Sigmoid colon (tissue), 7 donors: ENCODE results near the gene NLGN4X. TPM values are rescaled to one million over a fixed set of nuclear protein-coding genes. Genes with fewer than 3 reads are reported as not detected.

Source experiments
- DNase-seq: peaks from one replicate; pipeline ENCODE4 v3.0.0-alpha.2; 2019
- H3K27ac ChIP-seq, 4 donors: fragments of 200-600 bp; sonication (generic); one replicate each; pipeline ENCODE4 v1.5.1; 2016 to 2019; ENCODE audit warnings: mild to moderate bottlenecking in 1 of 4
- H3K27me3 ChIP-seq, 3 donors: fragments of 200-600 bp; sonication (generic); one replicate each; pipeline ENCODE4 v1.5.1; 2019; ENCODE audit warnings: mild to moderate bottlenecking in 1 of 3
- H3K36me3 ChIP-seq, 4 donors: fragments of 200-600 bp; sonication (generic); one replicate each; pipeline ENCODE4 v1.5.1; 2016 to 2019
- H3K4me1 ChIP-seq, 4 donors: fragments of 200-600 bp; sonication (generic); one replicate each; pipeline ENCODE4 v1.5.1; 2017 to 2019
- H3K4me3 ChIP-seq, 4 donors: fragments of 200-600 bp; sonication (generic); one replicate each; pipeline ENCODE4 v1.5.1; 2017 to 2019; ENCODE audit warnings: mild to moderate bottlenecking in 2 of 4, moderate library complexity in 1 of 4
- H3K9me3 ChIP-seq, 4 donors: fragments of 200-600 bp in 3 of 4; sonication (generic) in 3 of 4; one replicate each; pipeline versions ENCODE4 v1.5.1 to v1.6.1; 2013 to 2019
- EP300 ChIP-seq, 4 donors: sonication (generic); formaldehyde crosslinking; IDR thresholded peaks; one replicate each; pipeline ENCODE4 v1.6.1; 2017; ENCODE audit warnings: antibody characterized with exemption in 4 of 4
- POLR2A ChIP-seq, 2 donors: fragments of 450-650 bp; IDR thresholded peaks; one replicate each; pipeline ENCODE4 v1.6.1; 2016; ENCODE audit warnings: antibody characterized with exemption in 2 of 2, mild to moderate bottlenecking in 2 of 2, moderate library complexity in 2 of 2
- POLR2AphosphoS5 ChIP-seq, 4 donors: sonication (generic); formaldehyde crosslinking; IDR thresholded peaks; one replicate each; pipeline ENCODE4 v1.6.1; 2017; ENCODE audit warnings: antibody characterized with exemption in 4 of 4
- WGBS, 2 donors: extraction: QIAGEN DNeasy Blood & Tissue Kit; methylation state at CpG; one replicate each; pipeline ENCODE4 v1.1.7; 2013; 5-methylcytosine and 5-hydroxymethylcytosine counted together
- intact Hi-C: fragments of 100-400 bp; cut with DNase I; formaldehyde crosslinking; loops from one replicate; pipeline ENCODE4 v1.15.1; 2023
- polyA plus RNA-seq, 3 donors: library from polyadenylated mRNA; stranded (reverse); fragments of 200-250 nt; gene quantifications; one replicate each; pipeline ENCODE4 v1.2.3, GENCODE V29; 2013
- total RNA-seq, 4 donors: library from RNA; depleted of rRNA; stranded (reverse); fragments of >200 nt; gene quantifications; one replicate each; pipeline ENCODE4 v1.1.0, GENCODE V29; 2016
- TF ChIP-seq, protein P1 (sequence below), 4 experiments: fragments of 450-650 bp in 3 of 4; fragments of 200-600 bp in 1 of 4; IDR thresholded peaks; one replicate each; pipeline ENCODE4 v1.5.1; 2016 to 2019; ENCODE audit warnings: antibody characterized with exemption in 4 of 4, mild to moderate bottlenecking in 3 of 4, moderate library complexity in 2 of 4
- donor health status: healthy with polysubstance abuse.
- donor health status: Bipolar disorder and iron deficiency.
- donor health status: healthy.

NLGN4X gene
- total and polyA plus RNA-seq, 7 donors = under 0.01 to 6.4 (median 4.0) TPM; not detected in 1

DNA sequence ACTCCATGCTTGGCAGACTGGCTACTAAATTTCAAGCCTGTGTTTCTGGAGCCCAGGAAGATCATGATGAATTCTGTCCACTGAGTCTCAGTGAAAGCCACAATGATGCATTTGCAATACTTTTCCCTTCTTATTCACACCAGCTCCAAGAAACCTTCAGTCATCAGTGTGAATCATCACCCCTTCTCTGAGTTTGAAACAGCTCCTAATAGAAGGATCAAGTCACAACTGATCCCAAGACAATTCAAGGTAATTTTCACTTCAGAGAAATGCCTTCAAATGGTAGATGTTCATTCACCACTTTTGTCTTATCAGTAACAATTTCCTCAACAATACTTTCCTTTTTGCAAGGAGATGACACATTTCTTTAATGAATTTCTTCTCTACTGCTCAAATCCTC is 257.4 kb downstream of the NLGN4X start:
- DNase-seq = no peak
- Histone ChIP-seq H3K27ac (no peak overlapping the region), H3K4me1 (no peaks in the 10 kb centered on the region), H3K4me3 (no peak overlapping the region), H3K36me3 (no peaks in the 10 kb centered on the region), H3K9me3 (no peaks in the 10 kb centered on the region), H3K27me3 (no peaks in the 10 kb centered on the region)
- TF ChIP-seq POLR2A (IDR thresholded peaks at IDR 0.05) = no peak
- no peak for TF ChIP-seq POLR2AphosphoS5 (IDR thresholded peaks at IDR 0.05)
- no peak for TF ChIP-seq EP300 (IDR thresholded peaks at IDR 0.05)
- TF ChIP-seq, protein P1, sequence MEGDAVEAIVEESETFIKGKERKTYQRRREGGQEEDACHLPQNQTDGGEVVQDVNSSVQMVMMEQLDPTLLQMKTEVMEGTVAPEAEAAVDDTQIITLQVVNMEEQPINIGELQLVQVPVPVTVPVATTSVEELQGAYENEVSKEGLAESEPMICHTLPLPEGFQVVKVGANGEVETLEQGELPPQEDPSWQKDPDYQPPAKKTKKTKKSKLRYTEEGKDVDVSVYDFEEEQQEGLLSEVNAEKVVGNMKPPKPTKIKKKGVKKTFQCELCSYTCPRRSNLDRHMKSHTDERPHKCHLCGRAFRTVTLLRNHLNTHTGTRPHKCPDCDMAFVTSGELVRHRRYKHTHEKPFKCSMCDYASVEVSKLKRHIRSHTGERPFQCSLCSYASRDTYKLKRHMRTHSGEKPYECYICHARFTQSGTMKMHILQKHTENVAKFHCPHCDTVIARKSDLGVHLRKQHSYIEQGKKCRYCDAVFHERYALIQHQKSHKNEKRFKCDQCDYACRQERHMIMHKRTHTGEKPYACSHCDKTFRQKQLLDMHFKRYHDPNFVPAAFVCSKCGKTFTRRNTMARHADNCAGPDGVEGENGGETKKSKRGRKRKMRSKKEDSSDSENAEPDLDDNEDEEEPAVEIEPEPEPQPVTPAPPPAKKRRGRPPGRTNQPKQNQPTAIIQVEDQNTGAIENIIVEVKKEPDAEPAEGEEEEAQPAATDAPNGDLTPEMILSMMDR (IDR thresholded peaks at IDR 0.05) = no peak
- intact Hi-C loops = no loop called here

DNA sequence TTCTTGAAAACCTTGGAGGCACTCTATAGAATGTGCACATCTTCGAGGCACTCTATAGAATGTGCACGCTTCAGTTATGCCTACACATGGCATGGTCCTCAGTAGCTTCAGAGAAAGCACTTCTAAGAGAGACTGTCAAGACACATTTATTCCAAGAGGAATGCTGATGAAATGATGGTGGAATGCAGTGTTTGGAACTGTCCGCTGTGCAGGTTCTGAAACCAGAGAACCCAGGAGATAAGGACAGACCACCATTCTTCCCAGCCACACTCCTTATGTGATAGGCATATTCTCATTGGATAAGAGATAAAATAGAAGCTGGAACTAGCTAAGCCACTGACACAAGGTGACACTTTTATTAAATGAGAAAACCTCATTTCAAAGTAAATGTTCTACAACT is 263.3 kb downstream of the NLGN4X start:
- Histone ChIP-seq H3K4me1 (no peaks in the 10 kb centered on the region), H3K9me3 (no peaks in the 10 kb centered on the region), H3K27me3 (no peaks in the 10 kb centered on the region), H3K36me3 (no peaks in the 10 kb centered on the region), H3K27ac (no peak overlapping the region), H3K4me3 (no peak overlapping the region)
- TF ChIP-seq EP300 (IDR thresholded peaks at IDR 0.05) = no peak
- WGBS, 2 donors = 92 to 96% methylated on average over 3 of the region's 3 CpGs
- DNase-seq = no peak
- intact Hi-C loops = no loop called here

DNA sequence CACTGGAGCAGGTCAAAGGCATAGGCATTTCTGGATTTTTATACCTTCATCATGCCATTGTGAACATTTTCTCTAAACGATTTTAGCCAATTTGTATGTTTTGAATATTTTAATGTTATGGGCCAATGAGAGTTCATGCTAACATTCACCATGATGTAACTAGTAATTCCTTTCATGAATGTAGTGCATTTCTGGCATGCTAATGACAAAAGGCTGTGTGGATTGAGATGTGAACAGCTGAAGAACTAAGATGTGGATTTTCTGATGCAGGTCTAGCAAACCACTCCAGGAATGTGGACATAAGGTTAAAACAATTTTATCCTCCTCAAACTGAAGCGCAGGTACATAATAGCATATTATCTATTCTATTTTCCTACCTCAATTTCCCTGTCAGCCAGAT is 269.4 kb downstream of the NLGN4X start:
- Histone ChIP-seq H3K27me3 (no peaks in the 10 kb centered on the region), H3K36me3 (no peaks in the 10 kb centered on the region), H3K9me3 (no peaks in the 10 kb centered on the region), H3K4me1 (no peaks in the 10 kb centered on the region), H3K27ac (no peak overlapping the region), H3K4me3 (no peak overlapping the region)
- WGBS, 2 donors = 82 to 92% methylated on average over 2 of the region's 2 CpGs
- DNase-seq = no peak
- intact Hi-C loops = no loop called here
- TF ChIP-seq EP300 (IDR thresholded peaks at IDR 0.05) (no peak), POLR2A (IDR thresholded peaks at IDR 0.05) (no peak), POLR2AphosphoS5 (IDR thresholded peaks at IDR 0.05) (no peak)
- TF ChIP-seq, protein P1 (IDR thresholded peaks at IDR 0.05) = no peak

DNA sequence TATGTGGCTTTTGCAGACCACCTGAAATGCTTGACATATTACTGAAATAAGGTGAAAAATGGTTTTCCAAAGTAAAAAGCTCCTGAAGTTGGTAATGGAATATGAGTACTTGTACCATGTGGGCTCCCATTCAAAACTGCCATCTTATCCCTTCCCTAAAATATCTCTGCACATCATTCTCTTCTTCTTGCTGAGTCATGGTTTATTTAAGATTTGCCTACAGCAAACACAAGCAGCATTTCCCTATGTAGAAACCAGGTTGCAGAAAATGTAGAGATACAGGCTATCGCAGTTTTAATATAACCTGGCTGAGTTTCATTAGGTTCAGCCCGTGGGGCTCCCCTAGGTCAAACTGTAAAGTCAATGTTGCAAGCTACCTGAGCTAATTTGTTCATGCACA is 270.1 kb downstream of the NLGN4X start:
- Histone ChIP-seq H3K36me3 (no peaks in the 10 kb centered on the region), H3K27me3 (no peaks in the 10 kb centered on the region), H3K4me3 (no peak overlapping the region), H3K4me1 (no peaks in the 10 kb centered on the region), H3K9me3 (no peaks in the 10 kb centered on the region), H3K27ac (no peak overlapping the region)
- no peak for DNase-seq
- TF ChIP-seq POLR2A (IDR thresholded peaks at IDR 0.05) (no peak), POLR2AphosphoS5 (IDR thresholded peaks at IDR 0.05) (no peak), EP300 (IDR thresholded peaks at IDR 0.05) (no peak)
- TF ChIP-seq, protein P1 (IDR thresholded peaks at IDR 0.05) = no peak
- intact Hi-C loops = no loop called here
- 70 to 75% methylated on average over 2 of the region's 2 CpGs for WGBS, 2 donors

DNA sequence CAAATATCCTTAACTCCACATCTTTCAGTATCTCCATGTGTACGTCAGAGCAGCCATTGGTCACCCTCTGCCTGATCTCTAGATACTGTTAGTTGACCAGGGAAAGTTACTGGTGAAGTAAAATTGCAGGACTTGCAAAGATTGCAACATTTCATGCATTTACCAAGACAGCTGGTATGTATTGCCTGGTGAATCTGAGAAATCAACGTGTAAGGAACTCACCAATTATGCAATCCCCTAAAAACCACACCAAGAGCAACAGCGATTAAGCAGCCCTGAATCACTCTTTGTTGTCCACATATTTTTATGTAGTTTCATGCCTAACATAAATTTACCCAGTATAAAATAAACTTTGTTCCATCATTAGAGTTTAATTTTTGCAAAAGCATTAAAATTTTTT is 271.2 kb downstream of the NLGN4X start:
- WGBS, 2 donors = 59 to 60% methylated on average over 3 of the region's 3 CpGs
- intact Hi-C loops = no loop called here
- Histone ChIP-seq H3K4me1 (no peaks in the 10 kb centered on the region), H3K9me3 (no peaks in the 10 kb centered on the region), H3K27me3 (no peaks in the 10 kb centered on the region), H3K4me3 (no peak overlapping the region), H3K27ac (no peak overlapping the region), H3K36me3 (no peaks in the 10 kb centered on the region)
- DNase-seq = no peak
- TF ChIP-seq POLR2AphosphoS5 (IDR thresholded peaks at IDR 0.05) = no peak
- TF ChIP-seq POLR2A (IDR thresholded peaks at IDR 0.05) = no peak
- TF ChIP-seq, protein P1 (IDR thresholded peaks at IDR 0.05) = no peak
- TF ChIP-seq EP300 (IDR thresholded peaks at IDR 0.05) = no peak
